H9 (cell line): Measurements from ENCODE around the gene SLC4A7. TPM values are rescaled to one million over a fixed set of nuclear protein-coding genes. Genes with fewer than 3 reads are reported as not detected.

Experiments used
- DNase-seq: peaks from one replicate; pipeline ENCODE4 v3.0.0-alpha.2; 2017
- H2AFZ ChIP-seq: one replicate; pipeline ENCODE4 v1.6.1; 2013; ENCODE audit warnings: mild to moderate bottlenecking, low read length, control low read depth, moderate library complexity
- H2AK5ac ChIP-seq: 2 replicates; pipeline ENCODE4 v1.6.1; 2013; ENCODE audit warnings: low read length, control low read depth, mixed read lengths; ENCODE audit not compliant: insufficient read length
- H2BK120ac ChIP-seq: one replicate; pipeline ENCODE4 v1.6.1; 2013; ENCODE audit warnings: low read depth, mild to moderate bottlenecking, low read length, control low read depth, inconsistent platforms; ENCODE audit not compliant: poor library complexity, severe bottlenecking
- H2BK12ac ChIP-seq: 2 replicates; pipeline ENCODE4 v1.6.1; 2013; ENCODE audit warnings: low read length, control low read depth, mixed read lengths, low read depth; ENCODE audit not compliant: insufficient read length
- H2BK15ac ChIP-seq: 2 replicates; pipeline ENCODE4 v1.6.1; 2013; ENCODE audit warnings: low read depth, low read length, control low read depth
- H2BK20ac ChIP-seq: one replicate; pipeline ENCODE4 v1.6.1; 2013; ENCODE audit warnings: low read depth, mild to moderate bottlenecking, low read length, control low read depth, inconsistent platforms; ENCODE audit not compliant: poor library complexity, severe bottlenecking
- H2BK5ac ChIP-seq: 2 replicates; pipeline ENCODE4 v1.6.1; 2013; ENCODE audit warnings: low read length, control low read depth, mixed read lengths; ENCODE audit not compliant: insufficient read length
- H3K14ac ChIP-seq: 2 replicates; pipeline ENCODE4 v1.6.1; 2013; ENCODE audit warnings: low read length, control low read depth; ENCODE audit not compliant: insufficient read depth
- H3K18ac ChIP-seq: 2 replicates; pipeline ENCODE4 v1.6.1; 2013; ENCODE audit warnings: low read depth, mild to moderate bottlenecking, mixed read lengths, low read length, control low read depth; ENCODE audit not compliant: insufficient read length
- H3K23ac ChIP-seq: 2 replicates; pipeline ENCODE4 v1.6.1; 2013; ENCODE audit warnings: low read length, control low read depth, mixed read lengths, low read depth; ENCODE audit not compliant: insufficient read length
- H3K23me2 ChIP-seq: 2 replicates; pipeline ENCODE4 v1.6.1; 2013; ENCODE audit warnings: low read depth, mild to moderate bottlenecking, mixed read lengths, low read length, control low read depth; ENCODE audit not compliant: insufficient read length, poor library complexity, severe bottlenecking
- H3K27ac ChIP-seq: 2 replicates; pipeline ENCODE4 v1.5.1; 2013; ENCODE audit warnings: low read length, control low read depth, mixed read lengths, low read depth; ENCODE audit not compliant: insufficient read length
- H3K27me3 ChIP-seq: 2 replicates; pipeline ENCODE4 v1.6.1; 2013; ENCODE audit warnings: low read length, control low read depth, inconsistent platforms; ENCODE audit not compliant: insufficient read depth
- H3K4ac ChIP-seq: 2 replicates; pipeline ENCODE4 v1.6.1; 2013; ENCODE audit warnings: low read depth, mild to moderate bottlenecking, control low read depth, inconsistent platforms, low read length, moderate library complexity
- H3K4me1 ChIP-seq: 2 replicates; pipeline ENCODE4 v1.6.1; 2013; ENCODE audit warnings: low read length, control low read depth, inconsistent platforms; ENCODE audit not compliant: insufficient read depth
- H3K4me2 ChIP-seq: 2 replicates; pipeline ENCODE4 v1.6.1; 2013; ENCODE audit warnings: low read length, control low read depth, mixed read lengths; ENCODE audit not compliant: insufficient read length, insufficient read depth
- H3K56ac ChIP-seq: 2 replicates; pipeline ENCODE4 v1.6.1; 2013; ENCODE audit warnings: low read depth, mild to moderate bottlenecking, mixed read lengths, low read length, control low read depth; ENCODE audit not compliant: insufficient read length
- H3K79me1 ChIP-seq: 2 replicates; pipeline ENCODE4 v1.6.1; 2013; ENCODE audit warnings: low read depth, mild to moderate bottlenecking, moderate library complexity, low read length, control low read depth, inconsistent platforms; ENCODE audit not compliant: insufficient read depth, poor library complexity, severe bottlenecking
- H3K79me2 ChIP-seq: 2 replicates; pipeline ENCODE4 v1.6.1; 2013; ENCODE audit warnings: low read length, control low read depth, inconsistent platforms; ENCODE audit not compliant: insufficient read depth
- H3K9ac ChIP-seq: 2 replicates; pipeline ENCODE4 v1.6.1; 2013; ENCODE audit warnings: low read length, control low read depth, mixed read lengths; ENCODE audit not compliant: insufficient read length; ENCODE audit errors: extremely low read depth
- H3K9me3 ChIP-seq: one replicate; pipeline ENCODE4 v1.6.1; 2013; ENCODE audit warnings: low read depth, low read length, inconsistent platforms; ENCODE audit not compliant: control insufficient read depth
- H3T11ph ChIP-seq: one replicate; pipeline ENCODE4 v1.6.1; 2013; ENCODE audit warnings: mild to moderate bottlenecking, low read length, control low read depth, inconsistent platforms
- H4K20me1 ChIP-seq: one replicate; pipeline ENCODE4 v1.6.1; 2013; ENCODE audit not compliant: control insufficient read depth, insufficient read length, insufficient read depth
- H4K5ac ChIP-seq: 2 replicates; pipeline ENCODE4 v1.6.1; 2013; ENCODE audit warnings: low read depth, mild to moderate bottlenecking, mixed read lengths, low read length, control low read depth; ENCODE audit not compliant: insufficient read length
- H4K8ac ChIP-seq: replicated peaks from 2 replicates; pipeline ENCODE4 v1.6.1; 2013; ENCODE audit warnings: low read length, control low read depth, mixed read lengths, low read depth; ENCODE audit not compliant: insufficient read length
- H4K91ac ChIP-seq: 2 replicates; pipeline ENCODE4 v1.6.1; 2013; ENCODE audit warnings: low read depth, mild to moderate bottlenecking, moderate library complexity, mixed read lengths, low read length, control low read depth; ENCODE audit not compliant: insufficient read length
- H3K27ac Mint-ChIP-seq, 3 experiments: 2 replicates in 2 of 3; 3 replicates in 1 of 3; pipeline ENCODE4 v1.8.0; 2020 to 2021; ENCODE audit warnings: mixed read lengths in 3 of 3, mild to moderate bottlenecking in 1 of 3, moderate library complexity in 1 of 3
- H3K27me3 Mint-ChIP-seq: 2 replicates; pipeline ENCODE4 v1.8.0; 2021; ENCODE audit warnings: low read depth, mild to moderate bottlenecking, moderate library complexity, mixed read lengths
- H3K36me3 Mint-ChIP-seq, 3 experiments: 2 replicates in 2 of 3; 3 replicates in 1 of 3; pipeline ENCODE4 v1.8.0; 2020 to 2021; ENCODE audit warnings: low read depth in 3 of 3, mixed read lengths in 3 of 3; ENCODE audit not compliant: insufficient read depth in 1 of 3
- H3K4me1 Mint-ChIP-seq, 2 experiments: 2 replicates each; pipeline ENCODE4 v1.8.0; 2020; ENCODE audit warnings: mixed read lengths in 2 of 2
- H3K4me3 Mint-ChIP-seq, 2 experiments: 2 replicates in 1 of 2; 3 replicates in 1 of 2; pipeline ENCODE4 v1.8.0; 2020 to 2021; ENCODE audit warnings: mild to moderate bottlenecking in 2 of 2, mixed read lengths in 2 of 2, moderate library complexity in 1 of 2
- H3K9me3 Mint-ChIP-seq, 2 experiments: 2 replicates in 1 of 2; 3 replicates in 1 of 2; pipeline ENCODE4 v1.8.0; 2020; ENCODE audit warnings: mild to moderate bottlenecking in 2 of 2, mixed read lengths in 2 of 2, moderate library complexity in 1 of 2
- CTCF ChIP-seq: fragments of 200-600 bp; sonication (generic); conservative IDR thresholded peaks from 3 replicates; pipeline ENCODE4 v1.8.0; 2021; ENCODE audit warnings: antibody characterized with exemption, mild to moderate bottlenecking
- WGBS: extraction: QIAGEN DNeasy Blood & Tissue Kit; methylation state at CpG from one replicate; pipeline ENCODE4 v1.1.7; 2013; ENCODE audit warnings: missing lambda C conversion rate, low lambda C conversion rate, mixed read lengths; ENCODE audit not compliant: insufficient read length; ENCODE audit errors: extremely low coverage; 5-methylcytosine and 5-hydroxymethylcytosine counted together
- total RNA-seq: library from RNA; stranded (reverse); gene quantifications from 2 replicates; pipeline ENCODE4 v1.2.1, GENCODE V29; 2021

SLC4A7 gene
- total RNA-seq, 1 experiment from 2014 or later, result 46.1 TPM

- no peak overlapping the region for H3K4me3 Mint-ChIP-seq
- peaks cover 8% of the 10 kb centered on the region for H3K4me1 ChIP-seq
- no peak overlapping the region for H3K14ac ChIP-seq
- H3K23me2 ChIP-seq, result no peaks in the 10 kb centered on the region
- H3K56ac ChIP-seq, result no peak overlapping the region
- H3K4me1 Mint-ChIP-seq, result peaks cover 19 to 23% of the 10 kb centered on the region in 2 experiments
- no peak overlapping the region for H3K23ac ChIP-seq
- no peak overlapping the region for H4K91ac ChIP-seq
- no peaks in the 10 kb centered on the region for H3K27me3 Mint-ChIP-seq
- no peak overlapping the region for H3K27ac Mint-ChIP-seq
- no peak for DNase-seq
- H4K5ac ChIP-seq, result no peak overlapping the region
- TF ChIP-seq CTCF, result no peak
- no peak overlapping the region for H3K4ac ChIP-seq
- no peak overlapping the region for H3K9ac ChIP-seq
- no peaks in the 10 kb centered on the region for H3K79me1 ChIP-seq
- H3T11ph ChIP-seq, result no peak overlapping the region
- H4K8ac ChIP-seq, result no peak overlapping the region
- no CpG with 5 or more reads among the region's 2 CpGs for WGBS
- H2BK20ac ChIP-seq, result no peak overlapping the region
- H2BK15ac ChIP-seq, result no peak overlapping the region
- no peaks in the 10 kb centered on the region for H3K79me2 ChIP-seq
- no peaks in the 10 kb centered on the region for H4K20me1 ChIP-seq
- no peak overlapping the region for H2BK120ac ChIP-seq
- no peak overlapping the region for H2AK5ac ChIP-seq
- no peak overlapping the region for H2BK5ac ChIP-seq
- no peak overlapping the region for H2BK12ac ChIP-seq
- H3K27me3 ChIP-seq, result no peaks in the 10 kb centered on the region
- H2AFZ ChIP-seq, result no peak overlapping the region
- no peak overlapping the region for H3K27ac ChIP-seq
- no peaks in the 10 kb centered on the region for H3K9me3 ChIP-seq
- H3K36me3 Mint-ChIP-seq, result no peaks in the 10 kb centered on the region
- no peak overlapping the region for H3K18ac ChIP-seq
- H3K9me3 Mint-ChIP-seq, result peaks cover 0 to 2% of the 10 kb centered on the region in 2 experiments; a peak in 2 of 5 replicates
- no peak overlapping the region for H3K4me2 ChIP-seq
Observed at GRCh38 chr3:27508424-27508823, 24.2 kb upstream of the SLC4A7 start.
